Mesenchymal stem cell (in vitro differentiated cells and primary cell): ENCODE data around the gene GATB.
A peak's percentile ranks its signal among the peaks of the same experiment; 100 is the strongest.

Experiments
- DNase-seq: peaks from one replicate; pipeline ENCODE4 v3.0.0-alpha.2; 2013
- H2AFZ ChIP-seq: one replicate; pipeline ENCODE4 v1.6.1; 2013; ENCODE audit warnings: low read depth, mild to moderate bottlenecking, control low read depth, inconsistent platforms, low read length, moderate library complexity
- H2AK5ac ChIP-seq: 2 replicates; pipeline ENCODE4 v1.6.1; 2013; ENCODE audit warnings: low read length, moderate library complexity, mild to moderate bottlenecking, inconsistent platforms; ENCODE audit not compliant: severe bottlenecking
- H2BK120ac ChIP-seq: one replicate; pipeline ENCODE4 v1.6.1; 2013; ENCODE audit warnings: low read depth, mild to moderate bottlenecking, inconsistent platforms, low read length, moderate library complexity
- H2BK12ac ChIP-seq, 2 experiments: one replicate each; pipeline ENCODE4 v1.6.1; 2013; ENCODE audit warnings: inconsistent platforms in 2 of 2, low read length in 2 of 2, mild to moderate bottlenecking in 2 of 2, moderate library complexity in 2 of 2, control low read depth in 1 of 2
- H2BK15ac ChIP-seq: one replicate; pipeline ENCODE4 v1.6.1; 2013; ENCODE audit warnings: mild to moderate bottlenecking, low read depth, inconsistent platforms; ENCODE audit not compliant: poor library complexity, severe bottlenecking
- H2BK5ac ChIP-seq: 2 replicates; pipeline ENCODE4 v1.6.1; 2013; ENCODE audit warnings: low read depth, mild to moderate bottlenecking, low read length, control low read depth, inconsistent platforms; ENCODE audit not compliant: poor library complexity, severe bottlenecking
- H3K14ac ChIP-seq, 2 experiments: one replicate each; pipeline ENCODE4 v1.6.1; 2013; ENCODE audit warnings: inconsistent platforms in 2 of 2, low read length in 2 of 2, control low read depth in 1 of 2, mild to moderate bottlenecking in 1 of 2, moderate library complexity in 1 of 2
- H3K18ac ChIP-seq, 2 experiments: one replicate each; pipeline ENCODE4 v1.6.1; 2013; ENCODE audit warnings: inconsistent platforms in 2 of 2, low read length in 2 of 2, control low read depth in 1 of 2, low read depth in 1 of 2, mild to moderate bottlenecking in 1 of 2
- H3K23ac ChIP-seq, 2 experiments: one replicate each; pipeline ENCODE4 v1.6.1; 2013; ENCODE audit warnings: inconsistent platforms in 2 of 2, low read length in 2 of 2, mild to moderate bottlenecking in 2 of 2, moderate library complexity in 2 of 2, control low read depth in 1 of 2
- H3K27ac ChIP-seq: 2 replicates; pipeline ENCODE4 v1.5.1; 2013; ENCODE audit warnings: mild to moderate bottlenecking, moderate library complexity, low read length, control low read depth, inconsistent platforms; ENCODE audit not compliant: poor library complexity, severe bottlenecking
- H3K27me3 ChIP-seq, 2 experiments: 2 replicates each; pipeline versions ENCODE4 v1.6.1 to v1.7.0; 2013; ENCODE audit warnings: low read length in 2 of 2, mild to moderate bottlenecking in 2 of 2, moderate library complexity in 2 of 2, control low read depth in 1 of 2, inconsistent platforms in 1 of 2; ENCODE audit not compliant: control insufficient read depth in 1 of 2, insufficient read depth in 1 of 2
- H3K36me3 ChIP-seq, 2 experiments: 2 replicates each; pipeline versions ENCODE4 v1.6.1 to v1.7.0; 2013; ENCODE audit warnings: low read length in 2 of 2, control low read depth in 1 of 2, inconsistent platforms in 1 of 2, low read depth in 1 of 2, mild to moderate bottlenecking in 1 of 2; ENCODE audit not compliant: insufficient read depth in 2 of 2, control insufficient read depth in 1 of 2
- H3K4ac ChIP-seq, 2 experiments: one replicate each; pipeline ENCODE4 v1.6.1; 2013; ENCODE audit warnings: inconsistent platforms in 2 of 2, low read length in 2 of 2, mild to moderate bottlenecking in 2 of 2, moderate library complexity in 2 of 2, control low read depth in 1 of 2, low read depth in 1 of 2
- H3K4me1 ChIP-seq: 2 replicates; pipeline ENCODE4 v1.6.1; 2013; ENCODE audit warnings: low read depth, low read length, control low read depth; ENCODE audit not compliant: control insufficient read depth, insufficient read depth
- H3K4me2 ChIP-seq: 2 replicates; pipeline ENCODE4 v1.6.1; 2013; ENCODE audit warnings: low read length, mild to moderate bottlenecking, inconsistent platforms; ENCODE audit not compliant: poor library complexity, severe bottlenecking
- H3K4me3 ChIP-seq, 2 experiments: 2 replicates each; pipeline versions ENCODE4 v1.5.1 to v1.7.0; 2013; ENCODE audit warnings: low read length in 2 of 2, mild to moderate bottlenecking in 2 of 2, control low read depth in 1 of 2, low read depth in 1 of 2; ENCODE audit not compliant: insufficient read depth in 1 of 2
- H3K79me1 ChIP-seq: replicated peaks from 2 replicates; pipeline ENCODE4 v1.6.1; 2013; ENCODE audit warnings: mild to moderate bottlenecking, control low read depth, low read length, inconsistent platforms; ENCODE audit not compliant: poor library complexity, severe bottlenecking
- H3K9ac ChIP-seq: 2 replicates; pipeline ENCODE4 v1.7.0; 2013; ENCODE audit warnings: mild to moderate bottlenecking, low read length, moderate library complexity
- H3K9me3 ChIP-seq: 2 replicates; pipeline ENCODE4 v1.7.0; 2013; ENCODE audit warnings: mild to moderate bottlenecking, low read length; ENCODE audit not compliant: control insufficient read depth
- H4K8ac ChIP-seq: one replicate; pipeline ENCODE4 v1.6.1; 2013; ENCODE audit warnings: inconsistent platforms, mild to moderate bottlenecking, low read length, moderate library complexity
- H4K91ac ChIP-seq: one replicate; pipeline ENCODE4 v1.6.1; 2013; ENCODE audit warnings: mild to moderate bottlenecking, low read length, inconsistent platforms
- WGBS: methylation state at CpG from one replicate; pipeline ENCODE4 v1.1.7; 2013; ENCODE audit warnings: mixed read lengths; 5-methylcytosine and 5-hydroxymethylcytosine counted together

Gene GATB

DNA sequence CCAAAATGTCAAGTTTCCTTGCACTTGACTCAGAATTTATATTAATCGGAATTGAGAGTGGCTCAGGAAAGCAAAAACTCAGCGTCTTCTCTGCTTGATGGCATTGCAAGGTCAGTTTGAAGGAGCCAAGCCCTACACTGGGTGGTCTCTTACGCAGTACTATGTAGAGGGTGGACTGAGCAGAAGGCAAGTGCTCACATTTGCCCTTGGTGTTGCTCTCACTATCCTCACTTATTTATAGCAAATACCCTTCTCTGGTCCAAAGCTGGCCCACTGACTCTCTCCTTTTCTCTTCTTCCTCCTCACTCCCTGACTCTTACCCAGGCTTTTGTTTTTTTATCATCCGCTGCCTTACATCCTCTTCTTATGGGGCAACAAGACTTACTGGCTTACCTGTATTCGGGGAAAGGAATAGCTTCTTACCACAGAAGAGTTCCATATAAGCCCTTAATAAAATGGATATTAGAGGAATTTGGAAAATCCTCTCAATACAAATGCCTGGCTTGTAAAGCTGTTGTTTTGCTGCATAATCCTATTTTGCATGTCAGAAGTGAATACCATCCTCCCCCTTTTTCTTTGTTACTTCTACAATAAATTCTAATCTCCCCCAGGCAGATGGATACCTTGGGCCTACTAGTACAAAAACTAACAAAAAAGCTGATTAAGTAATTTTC lies 24.8 kb upstream of the GATB start:
- Histone ChIP-seq H3K79me1 (no peaks in the 10 kb centered on the region), H3K14ac (no peak overlapping the region), H3K18ac (no peak overlapping the region), H3K4me3 (no peak overlapping the region), H3K4ac (no peak overlapping the region), H3K4me2 (no peak overlapping the region), H4K8ac (no peak overlapping the region), H2BK5ac (no peak overlapping the region), H2BK12ac (no peak overlapping the region), H3K36me3 (no peaks in the 10 kb centered on the region), H3K4me1 (peaks cover 2% of the 10 kb centered on the region), H3K23ac (no peak overlapping the region), H2BK120ac (no peak overlapping the region), H4K91ac (no peak overlapping the region), H3K9ac (no peak overlapping the region), H2AK5ac (no peak overlapping the region), H2AFZ (no peak overlapping the region), H3K27me3 (peaks cover 0 to 26% of the 10 kb centered on the region in 2 experiments), H3K9me3 (no peaks in the 10 kb centered on the region), H3K27ac (peak overlapping the region; percentile 45), H2BK15ac (no peak overlapping the region)
- no peak for DNase-seq
- WGBS, result 91% methylated on average over 4 of the region's 5 CpGs

DNA sequence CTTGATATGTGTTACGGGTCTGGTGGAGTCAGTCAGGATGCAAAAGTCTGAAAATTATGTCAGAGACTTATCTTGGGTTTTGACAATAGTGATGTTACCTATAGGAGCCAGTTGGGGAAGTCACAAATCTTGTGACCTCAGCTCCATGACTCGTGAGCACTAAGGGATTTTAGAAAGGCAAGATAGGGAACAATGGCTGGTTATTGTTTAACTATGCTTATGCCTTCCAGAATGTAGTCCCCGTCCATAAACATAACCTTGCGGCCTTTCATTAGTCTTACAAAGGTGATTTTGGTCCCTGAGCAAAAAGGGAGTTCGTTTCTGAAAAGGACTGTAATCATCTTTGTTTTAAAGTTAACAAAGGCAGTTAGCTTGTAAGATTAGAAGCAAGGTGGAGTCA lies 23.9 kb upstream of the GATB start:
- 74% methylated on average over 5 of the region's 5 CpGs for WGBS
- H3K4me3 ChIP-seq, result no peak overlapping the region

DNA sequence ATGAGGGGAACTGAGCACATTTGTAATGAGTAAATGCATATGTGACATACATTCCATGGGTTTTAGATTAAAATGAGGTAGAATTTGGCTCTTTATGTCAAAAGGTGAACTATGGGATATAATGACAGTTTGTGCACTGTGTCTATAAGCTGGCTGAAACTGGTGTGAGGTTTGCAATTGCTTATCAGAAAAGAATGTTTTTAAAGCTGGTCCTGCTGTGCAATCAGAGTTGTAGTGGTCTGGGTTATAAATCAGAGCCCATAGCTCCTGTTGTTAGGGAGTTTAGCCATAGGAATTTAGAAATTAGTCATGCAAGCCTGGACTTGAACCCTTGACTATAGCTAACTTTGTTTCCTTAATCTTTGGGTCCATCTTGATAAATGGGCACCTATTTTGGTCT lies 23.1 kb upstream of the GATB start:
- H2AFZ ChIP-seq, result no peak overlapping the region
- H2BK5ac ChIP-seq, result no peak overlapping the region

More for the DNA sequence above, 23.9 kb upstream of the GATB start:
- Histone ChIP-seq H2BK15ac (no peak overlapping the region), H3K4me1 (peaks cover 2% of the 10 kb centered on the region), H3K9me3 (no peaks in the 10 kb centered on the region), H3K36me3 (no peaks in the 10 kb centered on the region), H2BK120ac (no peak overlapping the region), H3K9ac (no peak overlapping the region), H2BK12ac (no peak overlapping the region), H3K4me2 (no peak overlapping the region), H3K79me1 (no peaks in the 10 kb centered on the region), H3K4ac (no peak overlapping the region), H2AFZ (no peak overlapping the region), H3K27me3 (peaks cover 0 to 29% of the 10 kb centered on the region in 2 experiments), H2AK5ac (peak overlapping the region; percentile 82), H3K14ac (no peak overlapping the region), H3K18ac (no peak overlapping the region), H4K8ac (no peak overlapping the region), H3K27ac (peak overlapping the region; percentile 49), H2BK5ac (peak overlapping the region; percentile 71), H3K23ac (no peak overlapping the region), H4K91ac (no peak overlapping the region)
- no peak for DNase-seq

DNA sequence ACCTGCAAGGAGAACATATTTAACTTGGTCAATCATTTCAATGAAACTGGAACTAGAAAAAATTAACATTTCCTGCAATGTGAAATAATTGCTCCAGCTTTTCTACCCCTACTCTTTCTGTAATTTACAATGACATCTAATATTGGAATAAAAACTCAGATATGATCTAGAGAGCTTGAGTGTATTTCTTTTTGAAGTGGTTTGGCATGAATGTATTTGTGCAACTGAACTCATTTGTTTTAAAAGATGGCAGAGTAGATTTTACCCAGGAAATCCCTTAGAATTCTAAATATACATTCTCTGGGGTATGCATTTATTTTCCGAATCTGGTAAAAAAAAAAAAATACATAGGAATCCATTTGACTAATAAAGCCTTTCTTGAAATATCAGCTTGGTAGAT lies 21.5 kb upstream of the GATB start:
- Histone ChIP-seq H3K4ac (no peak overlapping the region), H3K4me1 (peaks cover 2% of the 10 kb centered on the region), H2BK15ac (no peak overlapping the region), H3K27ac (no peak overlapping the region), H2BK5ac (no peak overlapping the region), H4K91ac (no peak overlapping the region), H3K27me3 (peaks cover 0 to 29% of the 10 kb centered on the region in 2 experiments), H3K14ac (no peak overlapping the region), H3K9me3 (no peaks in the 10 kb centered on the region), H2AFZ (no peak overlapping the region), H3K4me2 (no peak overlapping the region), H3K23ac (no peak overlapping the region), H2BK12ac (no peak overlapping the region), H3K36me3 (no peaks in the 10 kb centered on the region), H2BK120ac (no peak overlapping the region), H3K9ac (no peak overlapping the region), H2AK5ac (no peak overlapping the region), H3K4me3 (no peak overlapping the region), H3K79me1 (no peaks in the 10 kb centered on the region), H3K18ac (no peak overlapping the region), H4K8ac (no peak overlapping the region)
- WGBS, result no CpG with 5 or more reads among the region's 1 CpG
- DNase-seq, result no peak

More for the DNA sequence above, 23.1 kb upstream of the GATB start:
- no peak overlapping the region for H2AK5ac ChIP-seq
- no peak overlapping the region for H2BK120ac ChIP-seq
- H3K14ac ChIP-seq, result no peak overlapping the region
- no peak overlapping the region for H2BK12ac ChIP-seq
- peaks cover 2% of the 10 kb centered on the region for H3K4me1 ChIP-seq
- no peak for DNase-seq
- H3K9me3 ChIP-seq, result no peaks in the 10 kb centered on the region
- no peak overlapping the region for H3K4ac ChIP-seq
- no peak overlapping the region for H3K9ac ChIP-seq
- peaks cover 0 to 29% of the 10 kb centered on the region in 2 experiments for H3K27me3 ChIP-seq
- no peaks in the 10 kb centered on the region for H3K36me3 ChIP-seq
- no peak overlapping the region for H4K91ac ChIP-seq
- H4K8ac ChIP-seq, result no peak overlapping the region
- no peak overlapping the region for H2BK15ac ChIP-seq
- no peak overlapping the region for H3K18ac ChIP-seq
- H3K4me2 ChIP-seq, result no peak overlapping the region
- no peaks in the 10 kb centered on the region for H3K79me1 ChIP-seq
- no peak overlapping the region for H3K4me3 ChIP-seq
- H3K23ac ChIP-seq, result no peak overlapping the region
- peak overlapping the region; percentile 30 for H3K27ac ChIP-seq
